Sciatic nerve (tissue), 2 donors: ENCODE data around the gene CFAP77. TPM values are rescaled to one million over a fixed set of nuclear protein-coding genes. Genes with fewer than 3 reads are reported as not detected.

Experiments used
- ATAC-seq: fragments of 200-7000 bp; cut with Tn5 transposase; one replicate; pipeline ENCODE4 v1.9.1; 2020; ENCODE audit warnings: mild to moderate bottlenecking, moderate library complexity
- DNase-seq: peaks from one replicate; pipeline ENCODE4 v3.0.0-alpha.2; 2020; ENCODE audit warnings: low spot score
- intact Hi-C: fragments of 100-400 bp; cut with DNase I; formaldehyde crosslinking; loops from one replicate; pipeline ENCODE4 v1.14.2; 2022
- total RNA-seq: library from RNA; stranded (reverse); fragmentation: NEBNext Ultra II Directional; extraction: Animal tissue kit (Norgen Biotek cat#: 25700); gene quantifications from one replicate; pipeline ENCODE4 v1.2.1, GENCODE V29; 2021
- donor health status: DM: no; HTN: no; CAD: no.
- donor health status: DM: no; HTN: no; CAD: no.

The CFAP77 gene
- total RNA-seq, 1 donor from 2014 or later, result not detected

DNA sequence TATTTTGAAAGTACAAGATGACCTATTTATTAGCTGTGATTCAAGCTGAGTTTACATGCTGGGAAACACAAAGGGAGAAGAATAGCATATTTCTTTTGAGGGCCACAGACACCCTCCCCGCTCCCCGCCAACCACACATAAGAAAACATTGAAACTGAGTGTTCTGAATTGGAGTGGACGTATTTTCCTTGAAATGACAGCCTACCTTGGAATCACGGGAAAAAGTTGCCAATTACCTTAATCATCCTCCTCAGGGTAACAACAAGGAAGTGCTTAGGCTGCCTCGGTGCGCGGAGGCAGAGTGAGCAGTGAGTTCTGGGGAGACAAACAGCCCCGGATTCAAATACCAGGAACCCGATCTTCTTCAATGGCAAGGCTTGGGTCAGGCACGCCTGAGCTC, 31.4 kb downstream of the CFAP77 start:
- intact Hi-C loops, result no loop called here
- DNase-seq, result no peak
- ATAC-seq, result no peak

DNA sequence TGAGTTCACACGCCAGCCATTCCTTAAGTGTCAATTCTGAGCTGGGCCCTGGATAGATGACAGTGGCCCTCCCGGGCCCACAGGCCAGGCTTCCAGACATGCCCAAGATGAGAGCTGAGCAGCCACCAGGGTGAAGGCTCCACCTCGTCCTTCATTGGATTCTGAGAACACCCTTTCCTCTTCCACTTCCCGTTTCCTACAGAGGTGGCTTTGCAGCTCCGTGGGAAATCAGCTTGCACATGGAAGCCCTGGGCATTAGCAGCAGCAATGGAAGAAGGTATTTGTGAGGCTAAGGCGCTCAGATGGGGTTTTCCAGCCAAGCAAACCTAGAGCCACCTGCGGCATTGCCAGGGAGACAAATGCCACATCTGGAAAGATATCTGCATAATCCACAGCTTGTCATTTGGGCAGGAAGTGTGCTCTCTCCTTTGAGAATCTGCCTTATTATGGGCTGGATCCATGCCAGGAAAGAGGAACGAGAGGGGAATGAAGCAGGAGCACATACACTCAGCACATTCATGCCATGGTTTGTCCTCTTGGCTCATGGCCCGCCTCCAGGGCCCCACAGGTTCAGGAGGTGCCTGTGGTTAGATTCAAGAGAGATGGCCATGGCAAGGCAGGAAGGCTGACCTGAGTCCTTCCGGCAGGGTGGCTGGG, 34.1 kb downstream of the CFAP77 start:
- DNase-seq (no peak), ATAC-seq (no peak)
- intact Hi-C loops, result no loop called here

DNA sequence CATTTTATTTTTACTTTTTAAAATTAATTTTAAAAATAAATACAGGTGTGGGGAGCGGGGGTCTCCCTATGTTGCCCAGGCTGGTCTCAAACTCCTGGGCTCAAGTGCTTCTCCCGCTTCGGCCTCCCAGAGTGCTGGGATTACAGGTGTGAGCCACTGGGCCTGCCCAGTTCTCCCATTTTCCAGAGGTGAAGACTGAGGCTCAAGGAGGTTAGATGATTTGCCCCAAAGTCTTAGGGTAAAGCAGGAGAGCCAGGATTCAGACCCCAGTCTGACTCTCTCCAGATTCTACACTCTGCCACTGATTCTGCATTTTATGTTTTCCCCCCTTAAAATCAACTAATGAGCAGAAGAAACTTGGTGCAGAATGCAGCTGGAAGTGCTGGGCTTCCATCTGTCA, 36.9 kb downstream of the CFAP77 start:
- intact Hi-C loops, result no loop called here
- no peak for DNase-seq
- no peak for ATAC-seq

DNA sequence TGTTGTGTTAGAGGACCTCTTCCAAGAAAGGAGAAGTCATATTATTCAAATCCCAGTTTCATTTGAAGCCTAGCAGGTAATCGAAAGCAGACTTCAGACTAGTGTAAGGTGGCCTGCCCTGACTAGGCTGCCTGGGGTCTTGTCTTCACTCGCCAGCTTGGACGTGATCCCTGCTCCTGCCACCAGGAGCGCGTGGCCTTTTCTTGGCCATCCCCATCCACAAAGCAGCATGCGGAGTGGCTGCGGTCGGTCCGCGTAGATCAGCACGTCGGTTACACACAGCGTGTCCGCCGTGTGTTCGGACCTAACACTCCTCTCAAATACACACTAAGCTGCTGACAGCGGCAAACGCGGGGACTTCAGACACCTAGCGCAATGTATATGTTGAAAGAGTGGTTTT, 37.3 kb downstream of the CFAP77 start:
- ATAC-seq (no peak), DNase-seq (no peak)
- intact Hi-C loops, result no loop called here

DNA sequence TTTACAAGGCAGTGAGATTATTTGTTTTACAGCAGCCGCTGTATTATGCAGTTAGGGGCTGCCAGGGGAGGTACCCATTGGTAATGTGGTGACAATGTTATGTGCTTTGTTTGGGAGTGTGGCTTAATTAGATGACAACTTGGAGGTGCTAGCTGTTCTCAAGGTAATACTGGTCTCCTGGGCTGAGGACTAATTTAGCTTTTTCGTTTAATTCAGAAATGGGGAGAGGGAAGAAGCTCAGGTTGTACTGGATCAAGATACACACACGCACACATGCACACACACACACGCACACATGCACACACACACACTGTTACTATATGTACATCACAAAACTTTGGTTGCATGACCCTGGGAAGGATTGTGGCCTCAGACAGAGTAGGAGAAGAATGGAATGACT, 37.9 kb downstream of the CFAP77 start:
- intact Hi-C loops, result no loop called here
- DNase-seq, result no peak
- ATAC-seq, result no peak

DNA sequence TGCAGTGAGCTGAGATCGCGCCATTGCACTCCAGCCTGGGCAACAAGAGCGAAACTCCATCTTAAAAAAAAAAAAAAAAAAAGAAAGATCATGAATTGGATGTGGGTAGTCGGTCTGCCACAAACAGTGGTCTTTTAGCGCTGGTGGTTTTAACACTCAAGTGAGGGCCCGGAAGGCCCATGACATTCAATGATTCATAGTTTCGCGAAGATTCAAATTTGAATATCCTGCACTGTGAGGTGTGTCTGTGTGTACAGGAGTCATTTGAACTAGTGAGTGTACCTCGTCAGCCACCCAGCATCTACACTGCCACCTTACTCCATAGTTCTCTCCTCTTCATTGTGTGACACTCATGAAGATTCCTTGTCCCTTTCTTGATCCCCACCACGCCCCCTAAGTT, 41.3 kb downstream of the CFAP77 start:
- DNase-seq (no peak), ATAC-seq (no peak)
- intact Hi-C loops, result no loop called here

DNA sequence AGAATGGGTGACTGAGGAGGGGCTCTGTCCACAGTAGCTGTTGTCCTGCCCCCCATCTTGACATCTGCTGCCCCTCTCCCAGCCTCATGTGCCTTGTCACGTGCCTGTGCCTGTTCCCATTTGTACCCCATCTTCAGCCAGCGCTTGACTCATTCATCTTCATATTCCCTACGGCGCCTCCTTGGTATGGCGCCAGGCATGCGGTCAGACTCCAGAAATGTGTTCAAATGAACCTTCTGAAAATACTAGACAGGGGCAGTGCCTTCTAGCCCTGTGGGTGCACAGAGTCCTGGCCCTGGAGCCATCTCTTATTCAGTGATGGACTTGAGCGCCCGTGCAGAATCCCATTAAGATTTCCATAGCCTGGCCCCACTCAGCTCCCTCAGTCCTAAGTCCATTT, 46.2 kb downstream of the CFAP77 start:
- no peak for DNase-seq
- intact Hi-C loops, result no loop called here
- no peak for ATAC-seq

DNA sequence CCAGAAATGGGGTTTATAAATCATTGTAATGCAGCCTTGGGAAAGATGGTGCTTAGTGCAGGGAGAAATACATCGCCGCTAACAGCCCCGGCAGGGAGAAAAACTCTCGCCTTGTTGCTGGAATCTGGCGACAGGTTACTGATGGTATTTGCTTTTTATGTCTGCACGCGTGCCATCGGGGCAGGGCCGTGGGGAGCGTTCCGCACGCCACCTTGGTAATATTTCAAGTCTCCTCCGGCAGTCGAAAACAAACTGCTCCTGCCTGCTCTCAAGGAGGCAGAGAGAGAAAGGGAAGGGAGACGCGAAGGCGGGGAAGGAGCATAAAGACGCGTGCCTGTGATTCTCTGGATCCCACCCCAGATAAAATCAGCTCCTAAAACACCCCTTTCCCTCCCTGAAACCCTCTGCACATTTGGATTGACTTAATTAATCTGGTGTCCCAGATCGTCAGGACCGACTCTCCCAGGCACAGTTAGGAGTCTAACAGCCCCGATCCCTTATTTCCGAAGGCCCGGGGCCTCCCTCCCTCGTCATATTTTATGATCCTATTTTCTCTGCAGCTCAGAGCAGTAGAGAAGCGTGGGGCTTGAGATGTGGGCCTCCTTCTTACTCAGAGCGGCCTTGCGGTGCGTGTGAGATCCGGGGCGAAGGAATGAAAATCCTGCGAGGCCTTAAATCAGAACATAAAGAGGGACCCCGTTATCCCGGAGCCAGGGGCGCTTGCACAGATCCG, 47.7 kb downstream of the CFAP77 start:
- no peak for DNase-seq
- intact Hi-C loops, result no loop called here
- ATAC-seq, result no peak

DNA sequence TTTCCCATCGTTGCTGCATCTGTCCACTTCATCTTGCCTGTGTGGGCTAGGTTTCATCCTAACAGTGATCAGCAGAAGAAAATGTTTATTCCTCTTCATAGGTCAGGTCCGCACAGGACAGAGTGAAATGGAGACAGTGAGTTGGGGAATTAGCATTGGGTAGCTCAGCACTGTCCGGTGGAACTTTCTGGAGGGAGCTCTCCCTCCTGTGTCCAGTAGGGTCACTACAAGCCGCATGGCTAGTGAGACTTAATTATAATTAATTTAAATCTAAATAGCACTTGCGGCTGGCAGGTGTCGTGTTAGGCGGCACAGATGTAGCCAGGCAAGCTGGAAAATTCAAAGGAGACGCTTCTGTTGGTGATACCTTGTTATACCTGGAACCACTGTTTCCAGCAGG, 48.4 kb downstream of the CFAP77 start:
- intact Hi-C loops, result no loop called here
- ATAC-seq, result no peak
- DNase-seq, result no peak

DNA sequence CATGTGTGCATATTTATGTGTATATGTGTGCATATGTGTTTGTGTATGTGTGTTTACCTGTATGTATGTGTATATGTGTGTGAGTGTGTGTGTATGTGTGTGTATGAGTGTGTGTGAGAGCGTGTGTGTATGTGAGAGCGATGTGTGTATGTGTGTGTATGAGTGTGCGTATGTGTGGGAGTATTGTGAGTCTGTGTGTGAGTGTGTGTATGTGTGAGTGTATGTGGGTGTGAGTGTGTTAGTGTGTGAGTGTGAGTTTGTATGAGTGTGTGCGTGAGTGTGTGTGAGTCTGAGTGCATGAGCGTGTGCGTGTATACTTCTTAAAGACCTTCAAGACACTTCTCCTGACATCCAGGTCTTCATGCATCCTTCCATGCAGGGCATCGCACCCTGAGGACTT, 49.6 kb downstream of the CFAP77 start:
- no peak for DNase-seq
- no peak for ATAC-seq
- intact Hi-C loops, result no loop called here

DNA sequence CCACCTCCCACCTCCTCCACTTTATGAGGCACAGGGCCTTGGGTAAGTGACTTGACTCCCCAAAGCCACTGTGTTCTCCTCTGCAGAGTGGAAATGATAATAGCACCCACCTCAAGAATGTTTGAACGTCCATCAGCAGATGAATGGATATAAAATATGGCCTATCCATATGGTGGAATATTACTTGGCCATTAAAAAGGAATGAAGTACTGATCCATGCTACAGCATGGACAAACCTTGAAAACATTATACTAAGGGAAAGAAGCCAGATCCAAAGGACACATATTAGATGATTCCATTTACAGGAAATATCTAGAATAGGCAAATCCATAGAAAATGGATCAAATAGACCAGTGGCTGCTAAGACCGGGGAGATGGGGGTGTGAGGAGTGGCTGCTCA, 50.2 kb downstream of the CFAP77 start:
- intact Hi-C loops, result no loop called here
- DNase-seq, result no peak
- no peak for ATAC-seq

DNA sequence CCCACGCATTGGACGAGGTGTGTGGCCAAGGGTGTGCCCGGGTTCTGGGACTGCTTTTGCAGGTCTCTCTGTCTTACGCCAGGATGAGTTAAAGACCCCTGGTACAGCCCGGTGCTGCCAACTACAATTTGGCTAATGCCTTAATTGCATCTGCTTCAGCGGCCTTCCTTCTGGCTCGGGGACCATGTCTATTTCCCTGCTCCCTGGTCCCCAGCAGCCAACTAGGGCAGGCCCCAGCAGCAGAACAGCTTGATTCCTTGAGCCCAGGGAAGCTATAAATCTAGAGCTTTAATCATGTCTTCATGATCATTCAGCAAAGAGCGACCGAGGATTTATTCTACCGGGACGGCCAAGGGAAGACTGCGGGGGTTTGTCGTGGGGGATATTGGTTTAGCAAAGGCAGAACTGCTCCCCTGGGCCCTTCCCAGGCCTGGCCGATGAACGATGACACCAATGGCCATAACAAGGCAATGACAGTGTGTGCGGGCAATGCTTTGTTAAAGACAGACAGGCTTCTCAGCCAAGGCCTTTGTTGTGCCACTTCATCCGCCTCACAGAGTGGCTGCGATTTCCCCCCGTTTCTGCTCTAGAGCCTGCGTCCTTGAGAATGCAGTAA, 51.4 kb downstream of the CFAP77 start:
- ATAC-seq, result no peak
- intact Hi-C loops, result no loop called here
- DNase-seq, result no peak

DNA sequence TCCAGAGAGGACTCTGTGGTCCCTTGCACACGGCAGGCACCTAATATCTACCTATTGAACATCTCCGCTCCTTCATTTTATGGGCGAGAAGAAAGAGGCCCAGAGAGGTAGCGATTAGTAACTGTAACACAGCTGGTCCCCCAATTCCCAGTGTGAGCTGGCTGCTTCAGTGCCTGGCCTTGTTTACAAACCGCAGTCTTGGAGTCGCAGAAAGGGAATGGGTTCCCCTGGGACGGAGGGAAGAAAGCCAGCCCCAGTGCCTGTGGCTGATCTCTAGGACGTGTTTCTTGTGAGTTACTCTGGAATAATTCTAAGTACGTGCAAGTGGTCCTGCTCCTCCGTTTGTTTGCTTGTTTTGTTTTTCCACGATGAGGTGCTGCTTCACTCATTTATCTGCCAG, 52.0 kb downstream of the CFAP77 start:
- DNase-seq (no peak), ATAC-seq (no peak)
- intact Hi-C loops, result no loop called here

DNA sequence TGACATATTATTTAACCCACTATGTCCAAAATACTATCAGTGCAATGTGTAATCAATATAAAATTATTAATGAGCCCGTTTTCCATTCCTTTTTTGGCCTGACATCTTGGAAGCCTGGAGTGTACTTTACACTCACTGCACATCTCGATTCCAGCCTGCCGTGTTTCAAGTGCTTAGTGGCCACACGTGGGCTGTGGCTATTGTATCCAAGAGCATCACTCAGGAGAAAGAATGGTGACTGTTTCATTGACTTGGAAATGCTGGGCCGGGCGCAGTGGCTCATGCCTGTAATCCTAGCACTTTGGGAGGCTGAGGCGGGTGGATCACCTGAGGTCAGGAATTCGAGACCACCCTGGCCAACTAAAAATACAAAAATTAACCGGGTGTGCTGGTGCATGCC, 54.5 kb downstream of the CFAP77 start:
- DNase-seq (no peak), ATAC-seq (no peak)
- intact Hi-C loops, result no loop called here

DNA sequence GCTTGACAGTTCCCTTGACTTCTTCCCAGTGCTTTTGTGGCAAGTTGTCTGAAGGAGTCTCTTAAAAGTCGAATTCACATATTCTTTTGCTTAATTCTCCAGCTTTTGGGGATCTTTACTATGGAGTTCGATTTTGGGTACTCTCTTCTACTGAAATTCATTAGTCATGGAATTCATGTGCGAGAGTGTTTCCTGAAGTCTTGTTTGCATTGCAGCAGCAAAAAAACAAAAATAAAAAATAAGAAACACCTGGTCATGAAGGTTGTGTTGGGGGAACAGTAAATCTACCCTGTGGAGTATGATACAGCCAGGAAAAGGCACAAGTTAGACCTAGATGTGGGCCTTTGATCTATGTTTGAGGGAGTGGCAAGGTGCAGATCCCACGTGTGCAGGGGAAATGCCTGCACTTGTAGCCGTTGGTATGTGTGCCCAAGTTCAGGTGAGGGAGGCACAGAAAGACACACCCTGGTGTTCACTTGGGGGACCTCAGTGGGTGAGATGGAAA, 55.2 kb downstream of the CFAP77 start:
- no peak for DNase-seq
- intact Hi-C loops, result no loop called here
- no peak for ATAC-seq

DNA sequence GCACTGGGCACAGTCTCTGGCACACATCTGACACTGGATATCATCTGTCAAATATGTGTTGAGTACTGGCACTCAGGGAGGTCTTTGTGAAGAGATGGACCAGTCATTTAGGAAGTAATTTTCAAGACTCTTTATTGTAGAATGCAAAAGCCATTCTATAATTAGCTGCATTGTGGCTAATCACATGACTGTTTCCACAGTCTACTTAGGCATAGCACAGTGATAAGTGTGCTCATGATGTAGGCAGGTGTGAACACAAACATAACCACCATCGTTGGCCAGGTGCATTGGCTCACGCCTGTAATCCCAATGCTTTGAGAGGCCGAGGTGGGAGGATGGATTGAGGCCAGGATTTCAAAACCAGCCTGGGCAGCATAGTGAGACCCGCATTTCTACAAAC, 62.2 kb downstream of the CFAP77 start:
- no peak for DNase-seq
- no peak for ATAC-seq
- intact Hi-C loops, result no loop called here

DNA sequence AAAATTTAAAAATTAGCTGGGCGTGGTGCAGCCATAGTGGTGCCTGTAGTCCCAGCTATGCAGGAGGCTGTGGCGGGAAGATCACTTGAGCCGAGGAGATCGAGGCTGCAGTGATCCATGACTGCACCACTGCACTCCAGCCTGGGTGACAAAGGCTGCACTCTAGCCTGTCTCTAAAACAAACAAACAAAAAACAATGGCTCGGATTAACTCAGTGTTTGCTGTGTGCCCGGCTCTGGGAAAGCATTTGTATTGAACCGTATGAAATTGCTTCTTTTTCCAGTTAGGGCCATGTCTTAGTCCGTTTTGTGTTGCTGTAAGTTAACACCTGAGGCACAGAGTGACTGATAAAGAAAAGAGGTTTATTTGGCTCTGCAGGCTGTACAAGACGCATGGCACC, 62.6 kb downstream of the CFAP77 start:
- intact Hi-C loops, result no loop called here
- DNase-seq (no peak), ATAC-seq (no peak)

DNA sequence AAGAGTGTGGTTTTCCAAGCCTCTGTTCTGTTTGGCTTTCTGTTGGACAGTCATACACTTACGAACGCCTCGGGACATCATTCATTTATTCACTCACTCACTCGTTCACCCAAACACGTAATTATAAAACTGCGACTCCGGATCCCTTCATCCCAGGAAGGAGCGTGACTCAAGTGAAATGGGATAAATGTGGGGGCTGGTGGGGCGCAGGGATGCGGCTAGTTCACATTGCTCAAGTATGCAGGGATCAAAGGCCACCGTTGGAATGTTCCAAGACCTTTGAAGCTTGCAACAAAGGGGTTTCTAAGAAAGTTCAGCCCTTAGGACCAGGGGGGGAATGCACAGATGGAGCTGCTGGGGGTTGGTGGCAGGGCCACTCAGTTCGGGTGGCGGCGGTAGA, 64.2 kb downstream of the CFAP77 start:
- DNase-seq (no peak), ATAC-seq (no peak)
- intact Hi-C loops, result no loop called here

DNA sequence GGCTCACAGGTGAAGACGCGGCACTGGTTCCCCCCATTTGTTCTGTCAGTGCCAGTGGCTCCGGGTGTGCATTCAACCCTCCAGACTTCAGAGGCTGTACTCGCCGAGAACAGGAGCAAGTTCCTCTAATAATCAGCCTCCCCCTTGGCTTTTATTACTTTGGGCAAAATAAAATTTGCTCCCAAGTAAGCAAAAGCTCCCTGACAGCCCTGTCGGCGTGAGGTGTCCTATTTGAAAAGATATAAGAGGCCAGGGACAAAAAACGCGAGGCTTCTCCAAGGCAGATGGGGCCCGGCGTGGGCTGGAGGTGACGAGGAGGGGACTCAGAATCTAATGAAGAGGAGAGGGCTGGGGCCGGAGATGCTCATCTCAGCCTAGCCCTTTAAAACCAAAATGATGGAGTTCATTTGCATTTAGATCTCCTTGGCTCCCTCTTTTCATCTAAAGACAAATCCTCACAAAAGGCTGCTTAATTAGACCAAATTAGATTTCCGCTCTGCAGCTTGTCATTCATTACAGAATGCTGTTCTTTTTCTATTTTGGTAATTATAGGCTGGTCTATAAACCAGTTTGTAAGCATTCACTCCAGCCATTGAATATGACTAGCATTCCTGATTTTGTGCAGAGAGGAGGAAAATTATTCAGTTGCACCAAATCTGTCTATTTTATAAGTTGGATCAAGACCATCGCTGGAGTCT, 68.5 kb downstream of the CFAP77 start:
- no peak for DNase-seq
- ATAC-seq, result no peak
- intact Hi-C loops, result no loop called here

DNA sequence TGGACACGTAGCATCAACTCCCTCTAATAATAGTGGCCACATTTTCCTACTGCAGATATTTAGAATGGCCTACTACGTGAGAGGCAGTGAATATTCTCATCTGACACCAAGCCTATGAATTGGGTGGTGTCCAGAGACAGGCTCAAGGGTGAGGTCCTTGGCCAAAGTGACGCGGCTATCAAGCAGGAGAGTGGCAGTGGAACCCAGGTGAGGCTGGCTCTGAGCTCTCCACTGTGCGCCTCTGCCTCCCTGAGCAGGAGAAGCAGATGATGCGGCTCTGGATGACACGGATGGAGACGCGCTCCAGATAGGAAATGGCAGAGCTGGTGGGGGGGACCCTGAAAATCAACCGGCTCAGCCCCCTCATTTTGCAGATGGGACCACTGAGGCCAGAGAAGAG, 69.7 kb downstream of the CFAP77 start:
- intact Hi-C loops, result no loop called here
- ATAC-seq (no peak), DNase-seq (no peak)
